K562 (cell line): ENCODE data around the gene NOLC1. TPM values are rescaled to one million over a fixed set of nuclear protein-coding genes. Genes with fewer than 3 reads are reported as not detected.

ENCODE experiments used
- ATAC-seq: fragments of 200-7000 bp; cut with Tn5 transposase; 3 replicates; pipeline ENCODE4 v1.9.1; 2020; ENCODE audit warnings: moderate library complexity
- BruUV-seq: library from RNA; stranded (reverse); fragments of 400-500 nt; replicated peaks from 2 replicates; lab custom pipeline; 2021; lab: Mats Ljungman, UMichigan
- CTCF ChIA-PET: fragments of 300-600 bp; formaldehyde crosslinking; extraction: SDS; loops from one replicate; lab custom pipeline; 2021; ENCODE audit warnings: low intra/inter-chr PET ratio; lab: Yijun Ruan, JAX
- POLR2A ChIA-PET: fragments of 300-600, 350-650 bp; sonication (Branson Sonifier 250); formaldehyde crosslinking; extraction: SDS; loops from one replicate; lab custom pipeline; 2021; ENCODE audit warnings: antibody characterized with exemption, inconsistent platforms; lab: Yijun Ruan, JAX
- DNase-seq, 4 experiments: peaks; one replicate each; pipeline versions ENCODE4 v3.0.0 to v3.0.0-alpha.2; 2011 to 2018; ENCODE audit warnings: low spot score in 3 of 4, mixed read lengths in 3 of 4; ENCODE audit errors: extremely low read depth in 1 of 4
- FAIRE-seq: peaks from 2 replicates; lab custom pipeline; 2011; peaks lifted over from hg19 to GRCh38; lab: Jason Lieb, UNC
- H2AFZ ChIP-seq: 2 replicates; pipeline ENCODE4 v1.6.0; 2011; ENCODE audit warnings: low read depth, low read length, control low read depth, inconsistent platforms
- H3K27ac ChIP-seq: fragments of 200-600 bp; 3 replicates; pipeline ENCODE4 v1.8.0; 2011; ENCODE audit warnings: low read depth, mild to moderate bottlenecking, control low read depth, inconsistent platforms, low read length, moderate library complexity, mixed read lengths; ENCODE audit errors: extremely low read depth
- H3K27me3 ChIP-seq, 2 experiments: fragments of 300-600 bp in 1 of 2; 2 replicates in 1 of 2; 3 replicates in 1 of 2; pipeline versions ENCODE4 v1.6.0 to v1.8.0; 2011; ENCODE audit warnings: inconsistent platforms in 2 of 2, low read length in 2 of 2, mild to moderate bottlenecking in 1 of 2, mixed read lengths in 1 of 2, moderate library complexity in 1 of 2; ENCODE audit not compliant: control insufficient read depth in 2 of 2, insufficient read depth in 2 of 2
- H3K36me3 ChIP-seq: fragments of 300-600 bp; 3 replicates; pipeline ENCODE4 v1.8.0; 2011; ENCODE audit warnings: mild to moderate bottlenecking, low read length, inconsistent platforms; ENCODE audit not compliant: control insufficient read depth, insufficient read depth
- H3K4me1 ChIP-seq, 2 experiments: fragments of 200-600 bp in 1 of 2; replicated peaks in 1 of 2; 2 replicates in 1 of 2; 3 replicates in 1 of 2; pipeline versions ENCODE4 v1.5.1 to v1.8.0; 2011; ENCODE audit warnings: inconsistent platforms in 2 of 2, low read length in 2 of 2, mild to moderate bottlenecking in 1 of 2, mixed read lengths in 1 of 2, moderate library complexity in 1 of 2; ENCODE audit not compliant: control insufficient read depth in 2 of 2, insufficient read depth in 2 of 2
- H3K4me2 ChIP-seq: 2 replicates; pipeline ENCODE4 v1.6.1; 2011; ENCODE audit warnings: low read length, control low read depth, inconsistent platforms, mixed read lengths; ENCODE audit not compliant: insufficient read depth
- H3K4me3 ChIP-seq: fragments of 200-600 bp; sonication (generic), shearing (Covaris generic); 2 replicates; pipeline ENCODE4 v1.5.1; 2016; ENCODE audit warnings: control low read depth, inconsistent platforms
- H3K79me2 ChIP-seq: fragments of 200-600 bp; 3 replicates; pipeline ENCODE4 v1.8.0; 2011; ENCODE audit warnings: low read length, inconsistent platforms; ENCODE audit not compliant: control insufficient read depth, insufficient read depth
- H3K9ac ChIP-seq, 2 experiments: 2 replicates each; pipeline versions ENCODE4 v1.6.0 to v1.6.1; 2011; ENCODE audit warnings: low read depth in 2 of 2, low read length in 2 of 2, control low read depth in 1 of 2, inconsistent platforms in 1 of 2, mild to moderate bottlenecking in 1 of 2, mixed read lengths in 1 of 2; ENCODE audit not compliant: insufficient read depth in 1 of 2
- H3K9me1 ChIP-seq: one replicate; pipeline ENCODE4 v1.6.0; 2011; ENCODE audit warnings: inconsistent platforms, mild to moderate bottlenecking, low read length, moderate library complexity; ENCODE audit not compliant: control insufficient read depth, insufficient read depth
- H3K9me3 ChIP-seq: replicated peaks from 2 replicates; pipeline ENCODE4 v1.5.1; 2011; ENCODE audit warnings: low read depth, low read length, inconsistent platforms; ENCODE audit not compliant: control insufficient read depth, insufficient read depth
- H4K20me1 ChIP-seq: replicated peaks from 2 replicates; pipeline ENCODE4 v1.6.1; 2011; ENCODE audit warnings: low read length, inconsistent platforms, mixed read lengths; ENCODE audit not compliant: control insufficient read depth, insufficient read depth
- FOSL1 ChIP-seq: fragments of 200-800 bp; sonication (Bioruptor generic); conservative IDR thresholded peaks from 2 replicates; pipeline ENCODE4 v1.6.1; 2016; ENCODE audit warnings: missing genetic modification characterization, missing compliant biosample characterization
- HDAC1 ChIP-seq, 2 experiments: fragments of 450-650 bp; IDR thresholded peaks; 2 replicates each; pipeline ENCODE4 v1.6.1; 2016 to 2017; ENCODE audit warnings: inconsistent platforms in 1 of 2, mild to moderate bottlenecking in 1 of 2, moderate library complexity in 1 of 2
- HDAC2 ChIP-seq: fragments of 450-650 bp; IDR thresholded peaks from 2 replicates; pipeline ENCODE4 v1.6.1; 2016; ENCODE audit warnings: mild to moderate bottlenecking
- IRF2 ChIP-seq: sonication (generic); formaldehyde crosslinking; IDR thresholded peaks from 2 replicates; pipeline ENCODE4 v1.8.1; 2022; ENCODE audit warnings: mild to moderate bottlenecking, missing genetic modification reagents
- KDM5B ChIP-seq: fragments of 200-600 bp; sonication (generic); IDR thresholded peaks from 2 replicates; pipeline ENCODE4 v1.6.1; 2012; ENCODE audit warnings: low read depth, mild to moderate bottlenecking, moderate library complexity, low read length, control low read depth, inconsistent platforms; ENCODE audit not compliant: insufficient replicate concordance
- LARP7 ChIP-seq: fragments of 450-650 bp; IDR thresholded peaks from 2 replicates; pipeline ENCODE4 v1.6.1; 2016
- MAZ ChIP-seq, 2 experiments: fragments of 450-650 bp in 1 of 2; sonication (generic) in 1 of 2; formaldehyde crosslinking; IDR thresholded peaks in 1 of 2; conservative IDR thresholded peaks in 1 of 2; 2 replicates each; pipeline versions ENCODE4 v1.4.0 to v1.5.0; 2020; ENCODE audit warnings: mild to moderate bottlenecking in 1 of 2, missing genetic modification reagents in 1 of 2
- POLR2B ChIP-seq: fragments of 450-650 bp; IDR thresholded peaks from 2 replicates; pipeline ENCODE4 v1.6.1; 2018; ENCODE audit warnings: low read depth; ENCODE audit not compliant: partially characterized antibody
- RBBP5 ChIP-seq: fragments of 200-600 bp; sonication (generic); IDR thresholded peaks from 2 replicates; pipeline ENCODE4 v1.6.1; 2012; ENCODE audit warnings: borderline replicate concordance, mild to moderate bottlenecking, low read length, control low read depth, inconsistent platforms; ENCODE audit not compliant: insufficient read depth, poor library complexity, severe bottlenecking
- RBFOX2 ChIP-seq: fragments of 200-400 bp; formaldehyde crosslinking; IDR thresholded peaks from 2 replicates; pipeline ENCODE4 v1.6.1; 2017; ENCODE audit warnings: low read depth, mild to moderate bottlenecking, low read length, moderate library complexity
- SMAD4 ChIP-seq: fragments of 250-450 bp; sonication (Bioruptor Pico); conservative IDR thresholded peaks from 2 replicates; pipeline ENCODE4 v1.8.0; 2021; ENCODE audit warnings: inconsistent platforms, mild to moderate bottlenecking, moderate library complexity
- TCF7L2 ChIP-seq: fragments of 150-350 bp; IDR thresholded peaks from 2 replicates; pipeline ENCODE4 v1.6.1; 2016; ENCODE audit warnings: low read depth, mild to moderate bottlenecking, low read length, moderate library complexity
- TEAD2 ChIP-seq: fragments of 450-650 bp; IDR thresholded peaks from 2 replicates; pipeline ENCODE4 v1.6.1; 2016; ENCODE audit warnings: missing genetic modification characterization, control low read depth, missing compliant biosample characterization
- ZNF3 ChIP-seq: fragments of 250-450 bp; sonication (Bioruptor Pico); IDR thresholded peaks from 2 replicates; pipeline ENCODE4 v1.5.0; 2021; ENCODE audit warnings: mild to moderate bottlenecking, moderate library complexity
- ZNF41 ChIP-seq: fragments of 250-450 bp; sonication (Bioruptor Pico); conservative IDR thresholded peaks from 2 replicates; pipeline ENCODE4 v1.4.0; 2020; ENCODE audit warnings: mild to moderate bottlenecking
- ZSCAN29 ChIP-seq: fragments of 450-650 bp; IDR thresholded peaks from 2 replicates; pipeline ENCODE4 v1.6.1; 2017
- WGBS: fragments of 100-300 bp; shearing (Covaris generic); methylation state at CpG from one replicate; pipeline ENCODE4 v1.1.6; 2016; ENCODE audit warnings: low coverage, mixed read lengths; ENCODE audit not compliant: insufficient coverage; ENCODE audit errors: missing lambda C conversion rate; 5-methylcytosine and 5-hydroxymethylcytosine counted together
- in situ Hi-C: fragments of 300-500 bp; cut with MboI; formaldehyde crosslinking; loops from 4 replicates; pipeline ENCODE4 v1.15.0; 2018; ENCODE audit warnings: inconsistent platforms, mixed read lengths
- intact Hi-C: fragments of 100-400 bp; cut with micrococcal nuclease; formaldehyde crosslinking; loops from 2 replicates; pipeline ENCODE4 v1.14.2; 2022
- polyA plus RNA-seq, 8 experiments: library from polyadenylated mRNA; depleted of rRNA in 4 of 8; stranded (reverse) in 5 of 8; unstranded in 3 of 8; fragments of >200 nt; fragmentation: Nextera tagmentation in 2 of 8; fragmentation: Illumina TruSeq in 1 of 8; extraction: Ambion mirVana in 2 of 8; extraction: Trizol in 1 of 8; gene quantifications; 2 replicates each; pipeline versions ENCODE4 v1.2.1 to v1.2.3, GENCODE V29; 2011 to 2014; ENCODE audit warnings: inconsistent platforms in 1 of 8, missing spikeins in 1 of 8
- total RNA-seq, 7 experiments: library from RNA; depleted of rRNA in 6 of 7; stranded (reverse); fragments of >200 nt in 6 of 7; fragmentation: Illumina TruSeq in 2 of 7; extraction: Trizol in 2 of 7; gene quantifications; 2 replicates each; pipeline versions ENCODE4 v1.2.1 to v1.2.3, GENCODE V29; 2011 to 2021; ENCODE audit warnings: low replicate concordance in 1 of 7
- TF ChIP-seq, protein P1 (sequence below): sonication (generic); formaldehyde crosslinking; IDR thresholded peaks from 2 replicates; pipeline ENCODE4 v1.8.0; 2022; ENCODE audit warnings: missing genetic modification reagents, mild to moderate bottlenecking, moderate library complexity, borderline replicate concordance

NOLC1 gene
- total and polyA plus RNA-seq, 9 of the 15 experiments (the other 6 are each of a cell fraction or from before 2014, with no cell fraction given) = 102 to 310 (median 165) TPM

DNA sequence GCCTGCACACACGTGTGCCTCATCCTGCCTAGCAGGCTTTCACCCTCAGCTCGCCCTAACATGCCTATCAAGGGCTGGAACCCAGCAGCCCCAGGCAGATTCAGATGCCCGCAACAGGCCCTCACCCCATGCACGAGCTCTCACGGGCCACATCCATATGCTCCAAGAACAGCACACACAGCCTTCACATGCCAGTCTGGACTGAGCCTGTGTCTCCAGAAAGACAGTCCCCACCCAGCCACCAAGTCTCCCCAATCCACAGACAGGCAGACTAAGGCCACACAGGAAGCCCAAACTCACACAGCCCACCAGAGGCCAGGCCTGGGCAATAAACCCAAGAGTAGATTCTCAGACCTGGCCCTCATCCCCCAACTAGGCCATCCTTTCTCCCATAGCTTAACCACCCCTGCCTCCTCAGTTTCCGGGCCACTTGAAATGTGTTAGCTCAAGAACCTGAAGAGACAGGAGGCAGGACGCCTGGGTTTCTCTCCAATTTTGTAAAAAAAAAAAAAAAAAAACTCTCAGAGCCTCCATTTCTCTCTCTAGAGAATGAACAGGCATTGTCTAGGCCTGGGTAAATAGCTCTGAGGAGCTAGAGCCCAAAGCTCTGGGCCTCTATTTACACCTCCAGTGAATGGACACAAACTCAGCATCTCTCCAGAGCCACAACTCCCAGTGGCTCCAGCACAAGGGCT is 38.8 kb upstream of the NOLC1 start (continued):
- peak; percentile 74; the same call in 1 of the 2 replicates for TF ChIP-seq HDAC2

GRCh38 chr10:102113956-102114857 is 38.0 kb upstream of the NOLC1 start:
- BruUV-seq = no TSS peak
- Histone ChIP-seq H3K4me2 (peak overlapping the region; percentile 96), H3K9me1 (peaks cover 3% of the 10 kb centered on the region), H3K27ac (peak overlapping the region; percentile 97), H3K36me3 (peaks cover 41% of the 10 kb centered on the region), H4K20me1 (peaks cover 20% of the 10 kb centered on the region), H3K9ac (peak overlapping the region; percentile 91 to 94), H2AFZ (no peak overlapping the region), H3K27me3 (no peaks in the 10 kb centered on the region), H3K4me3 (peak overlapping the region; percentile 94), H3K79me2 (peaks cover 99% of the 10 kb centered on the region), H3K4me1 (peaks cover 42 to 47% of the 10 kb centered on the region in 2 experiments), H3K9me3 (no peaks in the 10 kb centered on the region)
- FAIRE-seq = peak; percentile 70
- ChIA-PET CTCF (interaction anchor here (0.6 kb wide), 1 partner anchor 274 kb away, joined by 3 read pairs; no protein-coding TSS in a partner anchor), POLR2A (interaction anchor here (0.5 to 4.1 kb wide), 3 partner anchors 11 to 322 kb away, joined by 3 to 27 read pairs (median 3); no protein-coding TSS in a partner anchor)
- in situ Hi-C loops (no loop called here), intact Hi-C loops (loop anchor here (2.0 to 10.0 kb wide), 2 partner anchors 49 to 269 kb away; partner anchors contain the start of genes HPS6 and KCNIP2)
- peak in 2 of 4 experiments; percentile 37 to 62 for DNase-seq
- ATAC-seq = peak; percentile 30
- 0% methylated on average over 8 of the region's 45 CpGs for WGBS
- TF ChIP-seq RBFOX2 (peak; percentile 44; the same call in 1 of the 2 replicates), HDAC1 (IDR thresholded peaks at IDR 0.05) (0 out of 4 replicates have a peak, but pooled peaks of 1 of the 2 experiments have one; percentile 33), RBBP5 (peak; percentile 22), MAZ (CRISPR knock-in tag; conservative IDR thresholded peaks at IDR 0.05 in 1 of 2, IDR thresholded peaks at IDR 0.05 in 1 of 2) (peak in 1 of 2 experiments; percentile 35; a peak in 2 of 4 replicates), ZSCAN29 (no peak), ZNF3 (no peak), TCF7L2 (no peak), SMAD4 (CRISPR knock-in tag) (no peak), POLR2B (no peak), TEAD2 (tag) (no peak), LARP7 (no peak), FOSL1 (tag) (0 out of 2 replicates have a peak, but pooled peaks have one; percentile 30), IRF2 (CRISPR knock-in tag) (no peak), ZNF41 (CRISPR knock-in tag) (no peak), KDM5B (peak; percentile 3)
- TF ChIP-seq, protein P1, sequence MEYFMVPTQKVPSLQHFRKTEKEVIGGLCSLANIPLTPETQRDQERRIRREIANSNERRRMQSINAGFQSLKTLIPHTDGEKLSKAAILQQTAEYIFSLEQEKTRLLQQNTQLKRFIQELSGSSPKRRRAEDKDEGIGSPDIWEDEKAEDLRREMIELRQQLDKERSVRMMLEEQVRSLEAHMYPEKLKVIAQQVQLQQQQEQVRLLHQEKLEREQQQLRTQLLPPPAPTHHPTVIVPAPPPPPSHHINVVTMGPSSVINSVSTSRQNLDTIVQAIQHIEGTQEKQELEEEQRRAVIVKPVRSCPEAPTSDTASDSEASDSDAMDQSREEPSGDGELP (CRISPR knock-in tag) = peak; percentile 91
